HL-60 (cell line): ENCODE data around the gene DLG1.
"Not testable (repeated sequence)": the region's sequence is repeated elsewhere in the genome, so short reads cannot be mapped to it uniquely, and the experiment has no call there.

Experiments
- DNase-seq, 2 experiments: peaks; one replicate each; pipeline ENCODE4 v3.0.0-alpha.2; 2010 to 2020; ENCODE audit warnings: low read depth in 1 of 2, low spot score in 1 of 2
- H3K27ac ChIP-seq: fragments of 250-450 bp; sonication (Bioruptor Pico); replicated peaks from 2 replicates; pipeline ENCODE4 v1.5.1; 2020; ENCODE audit warnings: mild to moderate bottlenecking, moderate library complexity
- H3K27me3 ChIP-seq: fragments of 250-450 bp; sonication (Bioruptor Pico); 2 replicates; pipeline ENCODE4 v1.5.1; 2021; ENCODE audit warnings: mild to moderate bottlenecking, moderate library complexity; ENCODE audit not compliant: insufficient read depth, poor library complexity, severe bottlenecking
- H3K4me3 ChIP-seq: replicated peaks from 2 replicates; pipeline ENCODE4 v1.5.1; 2011; ENCODE audit warnings: mild to moderate bottlenecking, control low read depth, low read length; ENCODE audit not compliant: insufficient read depth
- CTCF ChIP-seq: IDR thresholded peaks from one replicate; pipeline ENCODE4 v1.5.1; 2011; ENCODE audit warnings: low read length, control low read depth, inconsistent platforms; ENCODE audit not compliant: insufficient read depth
- GABPA ChIP-seq: IDR thresholded peaks from 2 replicates; pipeline ENCODE4 v1.6.1; 2012; ENCODE audit warnings: low read depth
- POLR2AphosphoS5 ChIP-seq: IDR thresholded peaks from 2 replicates; pipeline ENCODE4 v1.6.1; 2012; ENCODE audit warnings: low read depth
- REST ChIP-seq: IDR thresholded peaks from 2 replicates; pipeline ENCODE4 v1.6.1; 2012; ENCODE audit warnings: low read depth; ENCODE audit not compliant: insufficient replicate concordance
- SPI1 ChIP-seq: IDR thresholded peaks from 2 replicates; pipeline ENCODE4 v1.6.1; 2012; ENCODE audit warnings: low read depth, mild to moderate bottlenecking, borderline replicate concordance

Gene DLG1

DNA sequence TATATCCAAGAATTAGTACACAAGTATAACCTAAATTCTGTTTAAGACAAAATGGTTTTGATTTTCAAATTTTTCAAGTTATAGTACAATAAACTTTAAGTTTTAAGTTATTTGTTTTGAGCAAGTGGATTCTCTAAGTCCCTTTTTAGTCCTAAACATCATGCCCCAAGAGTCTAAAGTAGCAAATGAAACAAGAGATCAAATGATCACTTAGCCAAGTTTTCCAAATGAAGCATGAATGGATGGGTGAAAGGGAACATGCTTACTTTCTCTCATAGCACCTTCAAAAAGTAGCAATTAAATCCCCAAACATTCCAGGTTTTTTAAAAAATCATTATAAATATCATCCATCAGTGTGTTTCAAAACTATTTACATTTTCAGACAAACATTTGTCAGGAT lies 19.5 kb downstream of the DLG1 start:
- no peak overlapping the region for H3K4me3 ChIP-seq
- no peak overlapping the region for H3K27ac ChIP-seq
- no peak for DNase-seq
- no peaks in the 10 kb centered on the region for H3K27me3 ChIP-seq
- TF ChIP-seq POLR2AphosphoS5 (no peak), GABPA (no peak), SPI1 (no peak), CTCF (no peak), REST (no peak)

DNA sequence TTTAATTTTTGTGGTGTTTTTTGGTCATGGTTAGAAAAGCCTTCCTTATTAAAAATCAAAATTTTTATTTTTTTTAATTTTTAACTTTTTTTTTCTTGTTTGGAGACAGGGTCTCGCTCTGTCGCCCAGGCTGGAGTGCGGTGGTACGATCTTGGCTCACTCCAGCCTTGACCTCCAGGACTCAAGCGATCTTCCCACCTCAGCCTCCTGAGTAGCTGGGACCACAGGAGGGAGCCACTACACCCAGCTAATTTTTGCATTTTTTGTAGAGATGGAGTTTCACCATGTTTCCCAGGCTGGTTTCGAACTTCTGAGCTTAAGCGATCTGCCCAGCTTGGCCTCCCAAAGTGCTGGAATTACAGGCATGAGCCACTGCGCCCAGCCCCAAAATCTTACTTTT lies 21.6 kb downstream of the DLG1 start:
- not testable (repeated sequence) for H3K27me3 ChIP-seq, H3K4me3 ChIP-seq, DNase-seq, H3K27ac ChIP-seq

DNA sequence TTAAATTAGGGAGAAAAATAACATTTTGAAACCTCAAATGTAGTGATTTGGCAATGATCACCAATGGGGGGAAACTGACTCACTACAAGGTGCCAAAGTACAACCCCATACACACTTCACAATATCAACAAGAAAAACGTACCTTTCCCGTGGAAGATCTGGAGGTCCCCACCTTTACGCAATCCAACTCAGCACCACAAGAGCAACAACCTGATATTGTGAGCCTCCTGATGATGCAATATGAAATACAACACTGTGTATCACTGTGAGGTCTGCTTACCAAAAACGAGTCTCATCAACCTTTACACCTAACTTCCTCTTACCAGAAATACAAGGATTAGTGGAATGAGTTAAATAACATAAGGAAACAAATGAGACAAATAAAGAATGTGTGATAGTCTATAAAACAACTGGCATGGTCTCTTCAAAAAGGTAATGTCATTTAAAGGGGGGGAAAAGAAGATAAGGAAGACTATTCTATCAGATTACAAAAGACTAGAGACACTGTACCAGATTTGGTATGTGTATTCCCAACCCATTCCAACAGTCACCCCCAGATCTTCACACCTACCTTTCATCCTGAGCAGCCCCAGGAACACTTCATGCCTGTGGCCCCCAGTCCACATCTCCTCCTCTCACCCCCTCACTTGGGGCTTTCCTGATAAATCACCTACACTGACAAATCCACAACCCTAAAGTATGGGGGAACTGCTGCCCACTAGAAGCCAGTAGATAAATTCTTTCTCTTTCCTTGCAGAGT lies 27.7 kb downstream of the DLG1 start:
- TF ChIP-seq POLR2AphosphoS5 (no peak), SPI1 (no peak), GABPA (no peak), REST (no peak), CTCF (no peak)
- Histone ChIP-seq H3K27ac (no peak overlapping the region), H3K4me3 (no peak overlapping the region), H3K27me3 (no peaks in the 10 kb centered on the region)
- DNase-seq = peak in 1 of 2 experiments; percentile 17

DNA sequence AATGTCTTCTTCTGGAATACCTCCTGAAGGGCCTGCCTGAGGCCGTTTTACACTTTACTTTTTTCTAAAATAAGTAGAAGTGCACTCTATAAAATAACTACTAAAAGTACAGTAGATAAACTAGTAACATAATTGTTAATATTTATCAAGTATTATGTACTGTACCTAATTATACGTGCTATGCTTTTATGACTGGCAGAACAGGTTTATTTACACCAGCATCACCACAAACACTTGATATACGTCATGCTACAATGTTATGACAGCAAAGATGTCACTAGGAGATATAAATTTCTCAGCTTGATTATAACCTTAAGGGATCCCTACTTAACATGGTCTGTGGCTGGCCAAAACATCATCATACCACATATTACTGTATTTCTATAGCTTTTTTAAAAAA lies 29.4 kb downstream of the DLG1 start:
- TF ChIP-seq REST = no peak
- TF ChIP-seq GABPA = no peak
- TF ChIP-seq CTCF = no peak
- no peak for TF ChIP-seq SPI1
- H3K4me3 ChIP-seq = no peak overlapping the region
- no peak overlapping the region for H3K27ac ChIP-seq
- H3K27me3 ChIP-seq = no peaks in the 10 kb centered on the region
- no peak for DNase-seq
